GM19372 (cell line): ENCODE measurements around the gene RANGRF.

Source experiments
- ATAC-seq: cut with Tn5 transposase; IDR thresholded peaks from one replicate; pipeline ENCODE4 v1.9.1; 2021; ENCODE audit warnings: mild to moderate bottlenecking, low read depth, moderate library complexity; ENCODE audit not compliant: unreplicated experiment

The RANGRF gene

GRCh38 chr17:8312726-8313600 is 24.5 kb downstream of the RANGRF start:
- ATAC-seq = no peak

DNA sequence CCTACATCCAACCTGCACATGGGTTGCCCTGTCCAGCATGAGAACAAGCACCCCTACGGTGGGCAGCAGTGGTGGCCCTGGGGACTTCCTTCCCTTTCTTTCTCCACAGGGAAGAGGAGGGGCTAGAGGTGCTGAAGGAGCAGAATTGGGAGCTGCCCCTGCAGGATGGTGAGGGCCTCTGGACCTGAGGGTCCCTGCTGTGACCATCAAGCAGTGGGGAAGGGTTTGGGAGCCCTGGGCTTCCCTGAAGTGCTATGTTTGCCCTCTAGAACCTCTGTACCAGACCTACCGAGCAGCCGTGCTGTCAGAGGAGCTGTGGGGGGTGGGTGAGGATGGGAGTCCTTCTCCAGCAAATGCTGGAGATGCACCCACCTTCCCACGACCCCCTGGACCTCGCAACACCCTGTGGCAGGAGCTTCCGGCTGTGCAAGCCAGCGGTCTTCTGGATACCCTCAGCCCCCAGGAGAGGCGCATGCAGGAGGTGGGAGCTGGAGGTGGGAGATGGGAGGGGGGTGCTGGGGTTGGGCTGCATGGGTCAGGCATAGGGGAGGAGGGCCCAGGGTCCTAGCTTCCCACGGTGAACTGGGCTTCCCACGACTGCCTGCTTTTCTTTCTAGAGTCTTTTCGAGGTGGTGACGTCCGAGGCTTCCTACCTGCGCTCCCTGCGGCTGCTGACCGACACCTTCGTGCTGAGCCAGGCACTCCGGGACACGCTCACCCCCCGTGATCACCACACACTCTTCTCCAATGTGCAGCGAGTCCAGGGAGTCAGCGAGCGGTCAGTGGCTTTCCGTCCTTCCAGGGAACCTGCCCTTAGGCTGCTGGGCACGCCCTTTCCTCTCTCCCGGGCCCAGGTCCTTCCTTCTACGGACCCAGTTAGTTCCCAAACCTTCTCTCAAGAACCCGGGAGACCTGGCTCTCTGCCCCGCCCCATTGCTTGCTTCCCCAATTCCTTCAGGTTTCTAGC is 26.6 kb downstream of the RANGRF start:
- ATAC-seq = no peak

DNA sequence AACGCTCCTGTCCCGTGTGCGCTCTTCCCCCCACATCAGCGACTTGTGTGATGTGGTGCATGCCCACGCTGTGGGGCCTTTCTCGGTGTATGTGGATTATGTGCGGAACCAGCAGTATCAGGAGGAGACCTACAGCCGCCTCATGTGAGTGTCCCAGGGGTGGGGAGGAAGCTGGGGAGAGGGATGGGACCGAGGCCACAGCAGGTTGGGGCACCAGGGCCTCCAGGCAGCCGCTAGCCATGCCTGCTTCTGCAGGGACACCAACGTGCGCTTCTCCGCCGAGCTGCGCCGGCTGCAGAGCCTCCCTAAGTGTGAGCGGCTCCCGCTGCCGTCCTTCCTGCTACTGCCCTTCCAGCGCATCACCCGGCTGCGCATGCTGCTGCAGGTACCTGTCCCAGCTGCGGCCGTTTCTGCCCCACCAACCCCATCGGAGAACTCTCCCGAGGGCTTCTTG is 27.3 kb downstream of the RANGRF start:
- ATAC-seq = no peak

GRCh38 chr17:8318010-8318935 is 29.8 kb downstream of the RANGRF start:
- ATAC-seq = no peak

DNA sequence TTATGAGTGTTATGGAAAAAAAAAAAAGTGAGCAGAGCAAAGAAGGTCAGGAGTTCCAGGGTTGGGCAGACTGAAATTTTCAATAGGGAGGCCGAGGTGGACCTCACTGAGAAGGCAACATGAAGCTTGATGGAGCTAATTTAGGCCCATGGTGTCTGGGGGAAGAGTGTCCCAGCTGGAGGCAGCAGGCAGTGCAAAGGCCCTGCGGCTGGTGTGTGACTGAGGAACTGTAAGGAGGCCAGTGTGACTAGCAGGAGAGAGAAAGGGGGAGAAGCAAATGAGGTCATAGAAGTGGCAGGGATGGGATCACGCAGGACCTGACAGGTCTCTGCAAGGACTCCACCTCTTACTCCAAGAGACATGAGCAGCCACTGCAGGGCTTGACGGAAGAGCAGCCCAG is 31.8 kb downstream of the RANGRF start:
- ATAC-seq = no peak

GRCh38 chr17:8320990-8321389 is 32.5 kb downstream of the RANGRF start:
- no peak for ATAC-seq

- no peak for ATAC-seq
These were observed 33.6 kb downstream of the RANGRF start for GRCh38 chr17:8322061-8322460.

DNA sequence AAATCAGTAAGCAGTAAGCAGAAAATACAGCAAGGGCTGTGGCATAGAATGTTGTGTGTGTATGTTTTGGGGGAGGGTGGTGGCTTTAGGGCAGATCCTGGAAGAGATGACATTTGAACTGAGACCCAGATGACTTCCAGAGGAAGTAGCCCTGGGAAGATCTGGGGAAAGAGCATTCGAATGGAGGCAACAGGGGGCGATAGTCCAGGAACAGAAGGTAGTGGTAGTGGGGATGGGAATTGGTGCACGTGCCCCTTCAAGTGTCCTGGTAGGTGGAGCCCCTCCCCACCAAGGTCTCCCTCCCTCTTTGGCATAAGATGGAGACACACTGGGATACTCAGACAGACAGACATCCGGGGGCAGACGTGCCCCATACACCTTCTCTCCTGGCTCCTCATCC is 35.7 kb downstream of the RANGRF start:
- ATAC-seq = no peak

GRCh38 chr17:8324923-8325322 is 36.5 kb downstream of the RANGRF start:
- ATAC-seq = no peak

DNA sequence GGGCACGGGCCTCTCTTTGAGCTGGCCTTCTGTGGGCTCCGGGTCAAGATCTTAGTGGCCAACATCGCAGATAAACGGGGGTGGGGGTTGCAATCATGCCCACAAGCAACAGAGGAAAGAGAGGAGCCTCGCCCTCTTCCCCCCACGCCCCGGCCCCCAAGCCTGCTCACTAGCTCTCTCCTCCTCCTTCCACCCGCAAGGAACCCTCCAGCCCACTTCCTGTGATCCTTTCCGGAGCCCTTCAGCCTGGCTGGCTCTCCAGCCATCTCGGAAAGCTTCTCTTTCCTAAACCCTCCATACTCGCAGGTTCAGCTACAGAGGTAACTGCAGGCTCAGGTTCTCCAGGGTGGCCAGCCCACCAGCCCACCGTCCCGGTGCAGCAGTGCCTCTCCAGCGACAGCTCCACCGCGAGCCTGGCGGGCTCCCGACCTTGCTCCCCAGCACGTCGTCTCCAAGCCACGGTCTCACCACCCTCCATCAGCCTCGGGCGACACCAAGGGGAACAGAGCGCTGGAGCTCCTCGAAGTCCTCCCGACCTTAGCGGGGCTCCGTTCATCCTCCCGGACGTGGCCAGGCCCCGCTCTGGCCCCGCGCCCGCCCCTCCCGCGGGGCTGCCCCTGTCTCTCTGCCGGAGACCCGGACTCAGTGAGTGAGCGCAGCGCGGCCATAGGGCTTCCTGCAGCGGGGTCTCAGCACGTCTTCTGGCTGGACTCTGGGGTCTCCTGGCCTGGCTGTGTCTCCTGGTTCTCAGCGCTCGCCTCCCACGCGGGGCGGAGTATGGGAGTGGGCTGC is 38.2 kb downstream of the RANGRF start:
- no peak for ATAC-seq

GRCh38 chr17:8327303-8327649 is 38.8 kb downstream of the RANGRF start:
- ATAC-seq = no peak

DNA sequence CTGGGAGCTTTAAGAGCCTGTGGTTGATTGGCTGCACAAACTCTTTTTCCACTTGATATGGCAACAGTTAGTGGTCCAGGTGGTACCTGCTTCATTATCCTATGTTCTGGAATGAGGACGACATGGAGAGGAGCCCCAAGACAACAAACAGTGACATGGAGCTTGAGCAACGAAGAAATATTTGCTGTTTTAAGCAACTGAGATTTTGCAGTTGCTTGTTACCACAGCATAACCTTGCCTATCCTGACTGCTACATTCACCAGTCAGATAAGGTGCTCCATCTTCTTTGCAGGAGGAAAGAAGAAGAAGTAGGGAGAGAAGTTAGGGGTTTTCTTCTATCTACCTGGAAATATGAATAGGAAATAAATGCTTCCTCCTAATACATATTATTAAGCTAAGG is 43.7 kb downstream of the RANGRF start:
- no peak for ATAC-seq

GRCh38 chr17:8332688-8333087 is 44.2 kb downstream of the RANGRF start:
- ATAC-seq = no peak

GRCh38 chr17:8333281-8333680 is 44.8 kb downstream of the RANGRF start:
- no peak for ATAC-seq

DNA sequence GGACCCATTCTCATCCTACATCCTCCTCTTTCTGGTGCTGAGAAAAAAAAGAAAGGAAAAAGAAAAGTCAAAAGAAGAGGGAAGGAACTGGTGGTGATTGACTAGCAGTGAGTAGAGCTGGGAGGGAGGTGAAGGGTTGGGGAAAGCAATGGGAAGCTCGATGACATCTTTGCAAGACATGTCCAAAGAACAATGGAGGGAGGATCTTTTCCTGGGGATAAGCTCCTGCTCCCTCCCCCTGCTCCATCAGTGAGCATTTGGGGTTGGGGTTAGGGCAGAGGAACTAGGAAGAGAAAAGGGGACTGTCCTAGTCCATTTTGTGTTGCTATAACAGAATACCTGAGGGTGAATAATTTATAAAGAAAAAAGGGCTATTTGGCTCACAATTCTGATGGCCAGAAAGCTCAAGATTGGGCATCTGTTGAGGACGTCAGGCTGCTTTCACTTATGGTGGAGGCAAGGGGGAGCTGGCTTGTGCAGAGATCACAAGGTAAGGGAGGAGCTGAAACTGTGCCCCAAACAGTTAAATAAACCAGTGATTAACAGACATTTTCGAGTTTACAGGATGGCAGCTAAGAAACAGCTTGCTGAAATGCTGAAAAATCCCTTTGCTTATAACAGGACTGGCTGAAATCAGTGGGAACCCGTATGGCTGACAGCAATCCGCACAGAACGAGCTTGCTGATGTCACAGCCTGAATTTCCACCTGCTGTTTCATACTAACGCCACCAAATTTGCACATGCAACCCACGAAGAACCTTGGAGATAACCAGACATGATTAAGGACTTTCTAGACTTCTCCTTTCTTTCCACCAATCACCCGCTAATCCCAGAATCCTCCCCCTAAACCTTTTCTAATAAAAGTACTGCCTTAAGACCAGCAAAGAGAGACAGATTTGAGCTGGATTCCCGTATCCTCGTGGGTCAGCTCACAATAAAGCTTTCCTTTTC is 49.6 kb downstream of the RANGRF start:
- no peak for ATAC-seq

DNA sequence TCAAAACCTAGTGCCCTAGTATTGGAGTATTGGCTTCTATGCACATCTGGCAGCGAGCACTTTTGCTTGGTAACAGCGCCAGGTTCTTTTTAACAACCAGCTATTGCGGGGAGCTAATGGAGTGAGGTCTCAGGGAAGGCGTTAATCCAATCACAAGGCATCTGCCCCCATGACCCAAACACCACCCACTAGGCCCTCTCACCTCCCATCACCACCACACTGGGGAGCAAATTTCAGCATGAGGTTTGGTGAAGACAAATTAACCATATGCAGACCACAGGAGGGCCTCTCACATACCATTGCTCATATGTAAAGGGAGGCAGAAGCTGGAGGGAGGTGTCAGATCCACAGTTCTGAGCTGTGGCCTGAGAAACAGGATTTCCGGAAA is 50.3 kb downstream of the RANGRF start:
- no peak for ATAC-seq

DNA sequence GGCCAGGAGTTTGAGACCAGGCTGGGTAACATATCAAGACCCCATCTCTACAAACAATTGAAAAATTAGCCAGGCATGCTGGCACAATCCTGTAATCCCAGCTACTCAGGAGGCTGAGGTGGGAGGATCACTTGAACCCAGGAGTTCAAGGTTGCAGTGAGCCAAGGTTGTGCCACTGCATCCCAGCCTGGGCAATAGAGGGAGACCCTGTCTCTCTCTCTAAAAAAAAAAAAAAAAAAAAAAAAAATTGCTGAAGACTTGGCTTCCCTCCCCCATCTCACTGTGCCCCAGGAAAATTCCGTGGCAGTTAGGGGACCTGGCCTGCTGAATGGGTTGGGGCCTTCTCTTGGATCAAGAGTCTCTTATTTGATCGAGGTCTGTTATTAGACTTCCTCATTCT is 51.1 kb downstream of the RANGRF start, which contains the start of gene ODF4:
TSS of gene ODF4 (plus strand) at position 301 of the 400 bp plus-strand sequence. CDS start 212 bp downstream, outside the sequence.
- no peak for ATAC-seq
